Retinal pigment epithelial cell (primary cell): ENCODE data around the gene PI16.
"Not testable (repeated sequence)": the region's sequence is repeated elsewhere in the genome, so short reads cannot be mapped to it uniquely, and the experiment has no call there.

Experiments used
- DNase-seq: peaks from one replicate; pipeline ENCODE4 v3.0.0-alpha.2; 2010; ENCODE audit warnings: low read depth
- H3K4me3 ChIP-seq: 2 replicates; pipeline ENCODE4 v1.5.1; 2011; ENCODE audit warnings: mild to moderate bottlenecking, low read length, control low read depth, moderate library complexity
- CTCF ChIP-seq: conservative IDR thresholded peaks from 2 replicates; pipeline ENCODE4 v1.5.1; 2011; ENCODE audit warnings: low read depth, low read length, control low read depth, inconsistent platforms

PI16 gene

GRCh38 chr6:36946526-36946925, 8.0 kb upstream of the PI16 start:
- DNase-seq: no peak
- TF ChIP-seq CTCF: no peak
- H3K4me3 ChIP-seq: no peak overlapping the region

GRCh38 chr6:36947570-36948351, 6.8 kb upstream of the PI16 start:
- TF ChIP-seq CTCF: no peak
- no peak overlapping the region for H3K4me3 ChIP-seq
- no peak for DNase-seq

GRCh38 chr6:36949076-36949475, 5.5 kb upstream of the PI16 start:
- H3K4me3 ChIP-seq, DNase-seq: not testable (repeated sequence)

- TF ChIP-seq CTCF: no peak
- no peak overlapping the region for H3K4me3 ChIP-seq
- no peak for DNase-seq
Observed at GRCh38 chr6:36949636-36950035, 4.9 kb upstream of the PI16 start.

GRCh38 chr6:36953931-36954261, 642 bp upstream of the PI16 start:
- TF ChIP-seq CTCF: no peak
- no peak for DNase-seq
- H3K4me3 ChIP-seq: no peak overlapping the region

- no peak for TF ChIP-seq CTCF
- H3K4me3 ChIP-seq: no peak overlapping the region
- no peak for DNase-seq
Observed at GRCh38 chr6:36955136-36955535, 598 bp downstream of the PI16 start.

- no peak for TF ChIP-seq CTCF
- DNase-seq: no peak
- H3K4me3 ChIP-seq: no peak overlapping the region
Observed at GRCh38 chr6:36955671-36956445, 1.3 kb downstream of the PI16 start.
